GM12874 (cell line): ENCODE data around the gene MRPL58.

Experiments used
- TF ChIP-seq, protein P1 (sequence below): IDR thresholded peaks from 2 replicates; pipeline ENCODE4 v1.5.1; 2011; ENCODE audit warnings: low read depth, mild to moderate bottlenecking, control low read depth, low read length, moderate library complexity; ENCODE audit not compliant: insufficient read depth

Gene MRPL58

DNA sequence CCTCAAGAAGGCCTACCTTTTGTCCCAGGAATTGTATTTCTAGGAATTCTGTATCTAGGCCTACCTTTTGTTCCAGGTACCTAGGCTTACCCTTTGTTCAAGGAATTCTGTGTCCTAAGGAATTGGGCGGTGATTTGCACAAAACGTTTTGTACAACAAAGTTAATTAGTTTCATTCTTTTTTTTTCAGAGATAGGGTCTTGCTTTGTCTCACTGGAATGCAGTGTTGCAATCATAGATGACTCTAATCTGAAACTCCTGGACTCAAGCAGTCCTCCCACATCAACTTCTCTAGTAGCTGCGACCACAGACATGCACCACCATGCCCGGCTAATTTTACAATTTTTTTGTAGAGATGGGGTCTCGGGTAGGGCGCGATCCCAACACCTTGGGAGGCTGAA is 18.0 kb upstream of the MRPL58 start:
- TF ChIP-seq, protein P1, sequence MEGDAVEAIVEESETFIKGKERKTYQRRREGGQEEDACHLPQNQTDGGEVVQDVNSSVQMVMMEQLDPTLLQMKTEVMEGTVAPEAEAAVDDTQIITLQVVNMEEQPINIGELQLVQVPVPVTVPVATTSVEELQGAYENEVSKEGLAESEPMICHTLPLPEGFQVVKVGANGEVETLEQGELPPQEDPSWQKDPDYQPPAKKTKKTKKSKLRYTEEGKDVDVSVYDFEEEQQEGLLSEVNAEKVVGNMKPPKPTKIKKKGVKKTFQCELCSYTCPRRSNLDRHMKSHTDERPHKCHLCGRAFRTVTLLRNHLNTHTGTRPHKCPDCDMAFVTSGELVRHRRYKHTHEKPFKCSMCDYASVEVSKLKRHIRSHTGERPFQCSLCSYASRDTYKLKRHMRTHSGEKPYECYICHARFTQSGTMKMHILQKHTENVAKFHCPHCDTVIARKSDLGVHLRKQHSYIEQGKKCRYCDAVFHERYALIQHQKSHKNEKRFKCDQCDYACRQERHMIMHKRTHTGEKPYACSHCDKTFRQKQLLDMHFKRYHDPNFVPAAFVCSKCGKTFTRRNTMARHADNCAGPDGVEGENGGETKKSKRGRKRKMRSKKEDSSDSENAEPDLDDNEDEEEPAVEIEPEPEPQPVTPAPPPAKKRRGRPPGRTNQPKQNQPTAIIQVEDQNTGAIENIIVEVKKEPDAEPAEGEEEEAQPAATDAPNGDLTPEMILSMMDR: no peak

DNA sequence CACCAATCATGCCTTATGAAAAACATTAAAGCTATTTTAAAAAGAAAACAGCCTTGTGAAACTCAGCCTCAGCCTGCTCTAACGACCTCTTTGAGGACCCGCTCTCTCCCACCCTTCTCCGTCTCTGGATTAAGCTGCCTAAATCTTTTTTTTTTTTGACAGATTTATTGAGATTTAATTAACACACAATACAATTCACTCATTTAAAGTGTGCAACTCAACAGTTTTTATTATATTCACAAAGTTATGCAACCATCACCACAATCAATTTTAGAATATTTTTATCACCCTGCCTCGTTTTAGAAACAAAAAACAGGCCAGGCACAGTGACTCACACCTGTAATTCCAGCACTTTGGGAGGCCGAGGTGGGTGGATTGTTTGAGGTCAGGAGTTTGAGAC is 16.6 kb upstream of the MRPL58 start:
- TF ChIP-seq, protein P1: no peak

DNA sequence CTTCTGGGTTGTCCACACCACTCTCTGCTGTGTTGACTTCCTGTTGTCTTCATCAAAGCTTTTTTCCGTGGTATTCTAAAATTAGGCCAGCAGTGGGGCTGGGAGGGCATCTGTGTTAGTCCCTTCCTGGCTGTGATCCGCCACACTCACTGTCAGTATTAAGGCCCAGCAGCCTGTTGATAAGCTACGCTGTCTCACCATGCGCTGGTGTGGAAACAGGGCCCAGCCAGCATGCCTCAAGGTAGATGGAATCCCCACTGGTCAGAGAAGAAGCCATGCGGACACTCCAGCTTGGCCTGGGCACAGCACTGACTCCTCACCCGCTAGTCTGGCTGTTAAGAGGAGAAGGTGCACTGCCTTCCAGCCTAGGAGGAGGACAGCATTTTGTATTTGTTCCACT is 13.7 kb upstream of the MRPL58 start:
- TF ChIP-seq, protein P1: no peak

DNA sequence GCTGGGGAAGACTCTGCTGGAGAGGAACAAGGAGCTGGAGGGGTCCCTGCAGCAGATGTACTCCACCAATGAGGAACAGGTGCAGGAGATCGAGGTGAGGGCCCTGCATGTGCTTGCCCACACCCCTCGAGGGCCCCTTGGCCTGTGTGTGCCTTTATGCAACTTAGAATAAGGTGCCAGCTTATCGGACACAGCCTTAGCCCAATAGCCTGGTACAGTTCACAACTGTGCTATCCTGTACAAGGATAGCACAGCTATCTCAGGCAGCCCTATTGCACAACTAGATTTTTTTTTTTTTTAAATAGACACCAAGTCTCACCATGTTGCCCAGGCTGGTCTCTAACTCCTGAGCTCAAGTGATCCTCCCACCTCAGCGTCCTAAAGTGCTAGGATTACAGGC is 12.9 kb upstream of the MRPL58 start:
- TF ChIP-seq, protein P1: no peak

DNA sequence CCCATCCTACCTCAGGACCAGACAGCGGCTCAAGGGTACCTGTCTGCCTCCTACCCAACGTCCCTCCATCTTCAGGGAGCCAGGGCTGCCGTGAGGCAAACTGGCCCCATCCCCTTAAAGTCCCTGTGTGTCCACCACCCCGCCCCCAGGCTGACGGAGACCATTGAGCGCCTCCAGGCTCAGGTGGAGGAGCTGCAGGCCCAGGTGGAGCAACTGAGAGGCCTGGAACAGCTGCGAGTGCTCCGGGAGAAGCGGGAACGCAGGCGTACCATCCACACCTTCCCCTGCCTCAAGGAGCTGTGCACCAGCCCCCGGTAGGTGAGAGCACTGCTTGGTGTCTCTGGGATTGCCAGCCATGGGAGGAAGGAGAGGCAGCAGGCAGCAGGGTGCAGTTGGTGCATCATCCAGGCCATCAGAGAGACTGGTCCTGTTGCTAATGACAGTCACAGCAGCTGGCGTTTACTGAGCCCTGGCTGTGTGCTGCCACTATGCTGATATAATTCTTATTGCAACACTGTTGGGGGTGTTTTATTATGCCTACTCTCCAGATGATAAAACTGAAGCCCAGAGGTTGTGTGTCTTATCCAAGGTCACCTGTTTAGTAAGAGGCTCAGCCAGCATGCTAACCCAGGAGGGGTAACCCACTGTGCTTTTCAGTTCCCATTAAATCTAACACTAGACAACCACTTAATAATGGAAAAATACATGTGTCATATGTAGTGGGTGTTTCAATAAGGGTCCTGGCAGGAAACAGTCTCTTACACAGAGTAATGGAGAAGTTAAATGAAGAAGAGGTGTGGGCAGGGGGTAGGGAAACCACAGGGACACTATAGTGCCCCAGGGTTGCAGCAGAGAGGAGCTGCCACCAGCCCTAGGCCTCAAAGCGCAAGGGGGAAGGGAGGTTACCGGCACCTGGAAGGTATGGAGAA is 10.3 kb upstream of the MRPL58 start:
- TF ChIP-seq, protein P1: no peak

DNA sequence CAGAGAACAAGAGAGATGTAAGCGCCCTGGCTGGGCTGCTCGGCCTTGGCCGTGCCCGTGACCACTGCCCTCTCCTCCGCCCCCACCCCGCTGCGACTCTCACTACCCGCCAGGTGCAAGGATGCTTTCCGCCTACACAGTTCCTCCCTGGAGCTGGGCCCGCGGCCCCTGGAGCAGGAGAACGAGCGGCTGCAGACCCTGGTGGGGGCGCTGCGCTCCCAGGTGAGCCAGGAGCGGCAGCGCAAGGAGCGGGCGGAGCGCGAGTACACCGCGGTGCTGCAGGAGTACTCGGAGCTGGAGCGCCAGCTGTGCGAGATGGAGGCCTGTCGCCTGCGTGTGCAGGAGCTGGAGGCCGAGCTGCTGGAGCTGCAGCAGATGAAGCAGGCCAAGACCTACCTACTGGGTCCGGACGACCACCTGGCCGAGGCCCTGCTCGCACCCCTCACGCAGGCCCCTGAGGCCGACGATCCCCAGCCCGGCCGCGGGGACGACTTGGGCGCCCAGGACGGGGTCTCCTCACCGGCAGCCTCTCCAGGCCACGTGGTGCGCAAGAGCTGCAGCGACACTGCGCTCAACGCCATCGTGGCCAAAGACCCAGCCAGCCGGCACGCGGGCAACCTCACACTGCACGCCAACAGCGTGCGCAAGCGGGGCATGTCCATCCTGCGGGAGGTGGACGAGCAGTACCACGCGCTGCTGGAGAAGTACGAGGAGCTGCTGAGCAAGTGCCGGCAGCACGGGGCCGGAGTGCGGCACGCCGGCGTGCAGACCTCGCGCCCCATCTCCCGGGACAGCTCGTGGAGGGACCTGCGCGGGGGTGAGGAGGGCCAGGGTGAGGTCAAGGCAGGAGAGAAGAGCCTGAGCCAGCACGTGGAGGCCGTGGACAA is 9.2 kb upstream of the MRPL58 start:
- TF ChIP-seq, protein P1: no peak

DNA sequence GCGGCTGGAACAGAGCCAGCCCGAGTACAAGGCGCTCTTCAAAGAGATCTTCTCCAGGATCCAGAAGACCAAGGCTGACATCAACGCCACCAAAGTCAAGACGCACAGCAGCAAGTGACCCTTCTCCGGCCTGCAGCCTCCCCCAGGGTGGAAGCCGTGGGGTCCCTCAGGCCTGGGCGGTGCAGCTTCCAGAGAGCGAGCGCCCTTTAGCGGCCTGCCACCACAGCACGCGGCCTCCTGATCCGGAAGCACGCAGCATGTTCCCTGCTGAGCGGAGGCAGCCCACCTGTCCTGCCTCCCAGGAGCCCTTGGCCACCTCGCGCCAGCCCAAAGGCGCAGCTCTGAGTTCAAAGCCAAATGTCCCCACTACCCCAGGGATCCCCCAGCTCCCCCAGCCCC is 8.5 kb upstream of the MRPL58 start:
- TF ChIP-seq, protein P1: no peak
